Glomerular visceral epithelial cell (primary cell): Measurements from ENCODE around the gene SERPINB10.
"Not testable (repeated sequence)": the region's sequence is repeated elsewhere in the genome, so short reads cannot be mapped to it uniquely, and the experiment has no call there.

ENCODE experiments used
- DNase-seq: peaks from one replicate; pipeline ENCODE4 v3.0.0-alpha.2; 2016; ENCODE audit errors: extremely low spot score

Gene SERPINB10

GRCh38 chr18:63892566-63892965 lies 15.2 kb upstream of the SERPINB10 start:
- no peak for DNase-seq

- no peak for DNase-seq
Observed at GRCh38 chr18:63894106-63894772, 13.5 kb upstream of the SERPINB10 start.

- no peak for DNase-seq
Observed at GRCh38 chr18:63895190-63895589, 12.6 kb upstream of the SERPINB10 start.

GRCh38 chr18:63897072-63897471 lies 10.7 kb upstream of the SERPINB10 start:
- DNase-seq = no peak

GRCh38 chr18:63899206-63899605 lies 8.6 kb upstream of the SERPINB10 start:
- no peak for DNase-seq

- DNase-seq = no peak
Observed at GRCh38 chr18:63903851-63904570, 3.7 kb upstream of the SERPINB10 start.

GRCh38 chr18:63904694-63905093 lies 3.1 kb upstream of the SERPINB10 start:
- no peak for DNase-seq

- DNase-seq = peak; percentile 20
Observed at GRCh38 chr18:63905361-63905760, 2.4 kb upstream of the SERPINB10 start.

- DNase-seq = no peak
Observed at GRCh38 chr18:63906056-63906455, 1.7 kb upstream of the SERPINB10 start.

- no peak for DNase-seq
Observed at GRCh38 chr18:63908858-63909257, 1.1 kb downstream of the SERPINB10 start.

- no peak for DNase-seq
Observed at GRCh38 chr18:63909870-63910269, 2.1 kb downstream of the SERPINB10 start.

- no peak for DNase-seq
Observed at GRCh38 chr18:63917817-63918216, 10.1 kb downstream of the SERPINB10 start.

GRCh38 chr18:63922049-63922448 lies 14.3 kb downstream of the SERPINB10 start:
- DNase-seq = no peak

- DNase-seq = no peak
Observed at GRCh38 chr18:63924551-63924950, 16.8 kb downstream of the SERPINB10 start.

GRCh38 chr18:63928331-63928730 lies 20.6 kb downstream of the SERPINB10 start:
- DNase-seq = no peak

- DNase-seq = not testable (repeated sequence)
Observed at GRCh38 chr18:63929369-63929768, 21.6 kb downstream of the SERPINB10 start.

- DNase-seq = no peak
Observed at GRCh38 chr18:63930773-63931354, 23.1 kb downstream of the SERPINB10 start.

- DNase-seq = peak; percentile 81
Observed at GRCh38 chr18:63936156-63936931, 28.6 kb downstream of the SERPINB10 start.

- no peak for DNase-seq
Observed at GRCh38 chr18:63936932-63937393, 29.2 kb downstream of the SERPINB10 start.

GRCh38 chr18:63940008-63940407 lies 32.2 kb downstream of the SERPINB10 start:
- no peak for DNase-seq

- DNase-seq = not testable (repeated sequence)
Observed at GRCh38 chr18:63940543-63941050, 32.8 kb downstream of the SERPINB10 start.
